Pons (tissue), 1 donor: ENCODE results near the gene TAT.
"Not testable (repeated sequence)": the region's sequence is repeated elsewhere in the genome, so short reads cannot be mapped to it uniquely, and the experiment has no call there.

Experiments used
- DNase-seq: peaks from one replicate; pipeline ENCODE4 v3.0.0-alpha.2; 2016; ENCODE audit warnings: low spot score

Gene TAT

GRCh38 chr16:71584543-71585317, 7.8 kb upstream of the TAT start:
- DNase-seq, result no peak

- DNase-seq, result not testable (repeated sequence)
Observed at GRCh38 chr16:71582553-71582848, 5.6 kb upstream of the TAT start.

GRCh38 chr16:71574702-71575101, 2.2 kb downstream of the TAT start:
- no peak for DNase-seq

- DNase-seq, result no peak
Observed at GRCh38 chr16:71573387-71574094, 3.4 kb downstream of the TAT start.

DNA sequence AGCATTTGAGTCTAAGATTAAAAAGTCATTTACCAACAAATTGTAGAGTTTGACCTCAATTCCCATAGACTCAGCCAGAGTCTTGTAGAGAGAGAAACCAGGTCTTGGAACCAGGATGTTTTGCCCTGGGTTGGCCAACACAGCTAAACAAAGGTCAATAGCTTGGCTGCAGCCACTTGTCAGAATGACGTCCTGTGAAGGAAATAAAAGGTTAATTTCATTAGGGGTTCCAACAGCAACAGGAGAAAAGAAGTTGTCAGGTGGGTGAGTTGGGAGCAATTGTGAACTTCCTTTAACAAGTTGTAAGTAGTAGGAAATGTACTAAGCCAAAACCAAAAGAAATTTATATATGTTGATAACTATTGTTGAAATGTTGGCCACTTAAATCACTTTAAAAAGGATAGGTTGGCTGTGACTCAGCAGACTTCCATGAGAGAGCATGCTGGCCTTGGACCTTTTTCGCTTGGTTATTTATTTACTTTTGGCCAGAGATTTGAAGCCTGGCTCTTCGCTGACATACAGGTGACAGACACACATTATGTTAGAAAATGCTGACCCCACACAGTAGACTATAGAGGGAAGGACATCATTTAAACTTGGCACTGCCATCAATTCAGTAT, 4.3 kb downstream of the TAT start:
- DNase-seq, result no peak

- DNase-seq, result no peak
Observed at GRCh38 chr16:71570144-71570543, 6.7 kb downstream of the TAT start.

DNA sequence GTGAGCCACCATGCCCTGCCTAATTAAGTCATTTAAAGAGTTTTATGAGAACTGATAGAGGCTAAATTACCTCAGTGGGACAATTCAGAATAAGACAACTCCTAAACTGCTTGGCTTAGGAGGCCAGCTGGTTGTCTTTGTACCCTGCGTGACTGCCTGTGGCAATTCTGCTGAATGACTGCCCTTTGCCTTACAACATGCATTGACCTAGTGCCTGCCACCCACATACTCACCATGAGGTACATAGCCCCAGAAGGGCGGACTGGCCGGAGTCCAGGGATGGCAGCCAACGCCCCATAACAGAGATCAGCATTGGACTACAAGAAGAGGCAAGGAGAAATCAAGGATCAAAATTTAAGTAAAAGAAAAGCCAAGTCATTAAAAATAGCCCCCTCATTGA, 7.3 kb downstream of the TAT start:
- DNase-seq, result no peak

- DNase-seq, result no peak
Observed at GRCh38 chr16:71568551-71568950, 8.3 kb downstream of the TAT start.

DNA sequence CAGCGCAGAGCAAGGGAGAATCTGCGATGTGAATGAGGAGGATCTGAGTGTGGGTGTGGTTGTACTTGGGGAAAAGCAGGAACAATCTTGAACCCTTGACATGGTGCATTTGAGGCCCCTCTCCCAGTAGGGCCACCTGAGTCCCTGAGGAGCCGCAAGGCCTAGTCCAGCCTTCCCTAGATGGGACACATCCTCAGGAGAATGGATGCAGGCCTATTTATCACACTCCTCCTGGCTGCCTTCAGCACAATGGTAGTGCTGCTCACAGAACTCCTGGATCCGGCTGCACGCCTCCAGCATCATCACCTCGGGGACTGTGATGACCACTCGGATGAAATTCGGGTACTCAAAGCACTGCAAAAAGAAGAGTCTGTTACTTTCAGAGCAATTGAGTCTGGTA, 9.0 kb downstream of the TAT start:
- DNase-seq, result no peak

- DNase-seq, result no peak
Observed at GRCh38 chr16:71565812-71566700, 10.8 kb downstream of the TAT start.

- DNase-seq, result no peak
Observed at GRCh38 chr16:71564335-71564967, 12.4 kb downstream of the TAT start.

DNA sequence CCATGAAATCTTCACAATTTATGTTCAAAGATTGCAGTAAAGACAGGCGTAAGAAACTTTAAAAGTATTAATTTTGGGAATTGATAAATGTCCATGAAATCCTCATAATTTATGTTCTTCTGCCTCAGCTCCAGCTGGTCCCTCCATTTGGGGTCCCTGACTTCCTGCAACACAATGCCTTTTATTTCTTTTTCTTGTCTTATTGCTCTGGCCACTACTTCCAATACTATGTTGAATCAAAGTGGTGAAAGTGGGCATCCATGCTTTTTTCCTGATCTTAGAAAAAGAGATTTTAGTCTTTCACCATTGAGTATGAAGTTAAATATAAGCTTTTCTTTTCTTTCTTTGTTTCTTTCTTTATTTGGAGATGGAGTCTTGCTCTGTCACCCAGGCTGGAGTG, 14.3 kb downstream of the TAT start:
- no peak for DNase-seq

- DNase-seq, result not testable (repeated sequence)
Observed at GRCh38 chr16:71561886-71562285, 15.0 kb downstream of the TAT start.

GRCh38 chr16:71559855-71560254, 17.0 kb downstream of the TAT start:
- DNase-seq, result no peak

DNA sequence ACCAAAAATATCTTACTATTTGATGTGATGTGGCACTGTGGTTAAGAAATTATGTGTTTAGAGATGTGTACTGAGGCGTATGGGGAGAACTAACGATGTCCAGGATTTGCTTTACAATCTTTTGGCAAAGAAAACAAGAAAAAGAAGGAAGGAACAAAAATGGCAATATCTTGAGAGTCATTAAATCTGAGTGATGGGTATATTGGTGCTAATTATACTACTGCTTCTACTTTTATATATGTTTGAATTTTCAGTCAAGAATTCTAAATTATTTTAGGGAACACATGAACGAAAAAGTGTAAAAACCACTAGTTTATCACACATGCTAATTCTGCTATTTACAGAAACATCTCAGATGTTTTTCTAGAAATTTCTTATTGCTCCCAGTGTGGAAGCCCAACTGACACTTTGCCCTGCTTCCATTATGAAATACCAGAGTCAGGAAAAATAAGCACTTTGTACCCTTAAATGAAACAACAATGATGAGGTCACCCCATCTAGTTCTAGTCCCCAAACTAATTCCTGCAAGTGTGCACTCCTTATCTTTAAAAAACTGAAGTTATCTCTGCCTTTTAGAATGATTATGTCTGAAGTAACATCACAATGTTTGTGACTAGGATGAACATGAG, 18.8 kb downstream of the TAT start:
- DNase-seq, result no peak

DNA sequence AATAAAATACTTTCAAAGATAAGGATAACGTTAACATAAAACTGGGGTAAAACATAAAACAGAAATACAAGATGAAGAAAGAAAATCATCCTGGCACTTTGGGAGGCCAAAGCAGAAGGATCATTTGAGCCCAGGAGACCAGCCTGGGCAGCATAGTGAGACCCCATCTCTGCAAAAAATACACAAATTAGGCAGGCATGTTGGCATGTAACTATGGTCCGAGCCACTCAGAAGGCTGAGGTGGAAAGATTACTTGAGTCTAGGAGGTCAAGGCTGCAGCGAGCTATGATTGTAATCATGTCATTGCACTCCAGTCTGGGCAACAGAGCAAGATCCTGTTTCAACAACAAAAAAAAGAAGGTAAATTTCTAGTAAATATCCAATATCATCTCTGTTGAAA, 19.6 kb downstream of the TAT start:
- DNase-seq, result no peak

DNA sequence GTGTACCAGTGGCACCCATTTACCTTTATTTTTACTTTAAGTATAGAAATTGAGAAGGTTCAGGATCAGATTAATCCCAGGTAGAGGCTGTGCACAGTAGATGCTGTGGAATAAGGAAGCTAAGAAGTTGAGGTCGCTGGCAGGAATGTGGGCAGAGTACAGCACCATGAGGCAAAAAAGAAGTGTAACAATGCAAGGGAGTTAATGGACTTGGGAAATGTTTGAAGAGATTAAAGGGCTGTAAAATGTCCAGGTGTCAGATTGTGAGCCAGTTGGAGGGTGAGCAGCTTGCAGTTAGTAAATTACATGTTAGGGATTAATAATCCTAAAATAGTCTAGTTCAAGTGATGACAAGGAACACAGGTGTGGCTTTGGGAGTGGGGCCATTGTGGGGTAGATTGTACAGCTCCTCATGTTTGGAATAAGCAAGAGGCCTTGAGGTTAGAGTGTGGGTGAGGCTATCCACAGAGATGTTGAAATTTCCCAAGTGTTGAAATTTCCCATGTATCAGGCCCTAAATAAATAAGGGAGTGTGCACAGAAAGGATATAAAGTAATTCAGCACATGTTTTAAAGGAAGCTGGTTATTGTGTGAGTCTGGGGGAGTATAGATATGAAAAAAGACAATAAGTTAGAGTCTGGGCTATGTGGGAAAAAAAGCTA, 21.5 kb downstream of the TAT start:
- no peak for DNase-seq

DNA sequence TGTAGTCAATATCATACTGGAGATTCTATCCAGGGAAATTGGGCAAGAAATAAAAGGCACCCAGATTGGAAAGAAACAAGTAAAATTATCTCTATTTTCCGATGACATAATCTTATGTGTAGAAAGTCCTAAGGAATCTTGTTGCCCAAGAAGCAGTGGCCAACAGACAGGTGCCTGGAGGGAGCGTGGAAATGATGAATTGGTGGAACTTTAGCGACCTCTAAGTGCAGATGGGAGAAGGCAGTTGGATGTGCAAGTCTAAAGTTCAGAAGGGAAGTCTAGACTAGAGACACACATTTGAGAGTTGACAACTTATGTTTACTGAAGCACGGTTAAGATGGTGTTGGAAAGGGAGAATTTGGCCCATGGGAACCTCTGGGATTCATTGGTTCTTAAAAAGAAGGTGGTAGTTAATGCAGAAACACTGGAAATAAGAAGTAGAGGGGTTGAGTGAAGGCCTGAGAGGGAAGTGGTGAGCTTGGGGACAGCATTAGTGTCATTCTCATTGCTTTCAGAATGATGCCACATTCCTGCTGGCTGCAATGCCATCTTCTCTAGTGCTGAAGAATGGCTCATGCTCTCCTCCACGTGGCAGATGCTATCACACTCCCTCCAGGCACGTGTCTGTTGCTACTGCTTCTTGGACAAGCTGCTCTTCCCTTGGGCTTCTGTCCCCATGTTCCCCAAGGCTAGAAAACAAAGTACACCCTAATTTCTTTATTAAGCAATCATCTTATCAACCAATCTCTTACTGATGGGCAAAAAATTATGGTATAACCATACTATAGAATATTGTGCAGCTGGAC, 24.0 kb downstream of the TAT start:
- DNase-seq, result no peak

- no peak for DNase-seq
Observed at GRCh38 chr16:71547168-71547567, 29.7 kb downstream of the TAT start.

GRCh38 chr16:71542377-71542776, 34.5 kb downstream of the TAT start:
- DNase-seq, result no peak
